ENCODE data around the gene FRS2.

DNA sequence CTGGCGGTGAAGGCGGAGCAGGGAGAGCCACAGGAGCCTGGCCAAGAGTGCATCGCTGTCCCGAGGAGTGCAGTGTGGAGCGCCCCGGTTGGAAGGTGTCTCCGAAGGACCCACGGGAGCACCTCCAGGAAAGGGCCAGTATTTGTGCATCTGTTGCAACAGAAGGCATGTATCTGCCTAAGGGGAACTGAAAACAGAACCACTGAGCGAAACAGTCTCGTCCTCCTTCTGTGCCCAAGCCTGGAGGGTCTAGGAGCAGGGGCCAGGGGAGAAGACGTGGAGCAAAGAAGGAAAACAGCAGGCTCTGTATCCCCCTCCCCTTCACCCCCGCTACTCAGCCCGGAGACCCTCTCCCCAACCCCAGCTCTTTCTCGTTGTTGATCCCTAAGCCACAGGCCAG, 145.8 kb downstream of the FRS2 start:
- TF ChIP-seq, protein P1, sequence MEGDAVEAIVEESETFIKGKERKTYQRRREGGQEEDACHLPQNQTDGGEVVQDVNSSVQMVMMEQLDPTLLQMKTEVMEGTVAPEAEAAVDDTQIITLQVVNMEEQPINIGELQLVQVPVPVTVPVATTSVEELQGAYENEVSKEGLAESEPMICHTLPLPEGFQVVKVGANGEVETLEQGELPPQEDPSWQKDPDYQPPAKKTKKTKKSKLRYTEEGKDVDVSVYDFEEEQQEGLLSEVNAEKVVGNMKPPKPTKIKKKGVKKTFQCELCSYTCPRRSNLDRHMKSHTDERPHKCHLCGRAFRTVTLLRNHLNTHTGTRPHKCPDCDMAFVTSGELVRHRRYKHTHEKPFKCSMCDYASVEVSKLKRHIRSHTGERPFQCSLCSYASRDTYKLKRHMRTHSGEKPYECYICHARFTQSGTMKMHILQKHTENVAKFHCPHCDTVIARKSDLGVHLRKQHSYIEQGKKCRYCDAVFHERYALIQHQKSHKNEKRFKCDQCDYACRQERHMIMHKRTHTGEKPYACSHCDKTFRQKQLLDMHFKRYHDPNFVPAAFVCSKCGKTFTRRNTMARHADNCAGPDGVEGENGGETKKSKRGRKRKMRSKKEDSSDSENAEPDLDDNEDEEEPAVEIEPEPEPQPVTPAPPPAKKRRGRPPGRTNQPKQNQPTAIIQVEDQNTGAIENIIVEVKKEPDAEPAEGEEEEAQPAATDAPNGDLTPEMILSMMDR (IDR thresholded peaks at IDR 0.05): no peak
- no peak for TF ChIP-seq POLR2A (IDR thresholded peaks at IDR 0.05)
